Right ventricle myocardium superior (tissue), 1 donor: Measurements from ENCODE around the gene TBC1D20. TPM values are rescaled to one million over a fixed set of nuclear protein-coding genes. Genes with fewer than 3 reads are reported as not detected.
"Not testable (repeated sequence)": the region's sequence is repeated elsewhere in the genome, so short reads cannot be mapped to it uniquely, and the experiment has no call there.

Experiments
- ATAC-seq: fragments of 200-7000 bp; cut with Tn5 transposase; one replicate; pipeline ENCODE4 v1.9.1; 2020; ENCODE audit warnings: mild to moderate bottlenecking; ENCODE audit not compliant: poor library complexity
- DNase-seq: peaks from one replicate; pipeline ENCODE4 v3.0.0-alpha.2; 2020
- intact Hi-C: fragments of 100-400 bp; cut with DNase I; formaldehyde crosslinking; loops from one replicate; pipeline ENCODE4 v1.11.2; 2022
- long read RNA-seq: library from polyadenylated mRNA; unstranded; transcript quantifications from one replicate; pipeline ENCODE4 v2.0.0, GENCODE V29; 2021
- total RNA-seq: library from RNA; stranded (reverse); fragmentation: NEBNext Ultra II Directional; extraction: Animal tissue kit (Norgen Biotek cat#: 25700); gene quantifications from one replicate; pipeline ENCODE4 v1.2.1, GENCODE V29; 2021
- donor health status: DM: no; HTN: yes; CAD: no; lungs with severe emphysema.

Gene TBC1D20
- total RNA-seq: 23.1 TPM
- long read RNA-seq, full-length matches to known transcripts: 83 of 118 reads
- long read RNA-seq, partial matches to known transcripts: 15 of 118 reads
- long read RNA-seq, other reads (novel, unspliced or antisense): 20 of 118 reads

- ATAC-seq: peak; percentile 97
- intact Hi-C loops: no loop called here
Measured at GRCh38 chr20:462199-462991, at the start of gene TBC1D20. Gene TBC1D20, minus strand, starts transcription at chr20:462533. Its CDS starts 128 bp downstream, at chr20:462405.

DNA sequence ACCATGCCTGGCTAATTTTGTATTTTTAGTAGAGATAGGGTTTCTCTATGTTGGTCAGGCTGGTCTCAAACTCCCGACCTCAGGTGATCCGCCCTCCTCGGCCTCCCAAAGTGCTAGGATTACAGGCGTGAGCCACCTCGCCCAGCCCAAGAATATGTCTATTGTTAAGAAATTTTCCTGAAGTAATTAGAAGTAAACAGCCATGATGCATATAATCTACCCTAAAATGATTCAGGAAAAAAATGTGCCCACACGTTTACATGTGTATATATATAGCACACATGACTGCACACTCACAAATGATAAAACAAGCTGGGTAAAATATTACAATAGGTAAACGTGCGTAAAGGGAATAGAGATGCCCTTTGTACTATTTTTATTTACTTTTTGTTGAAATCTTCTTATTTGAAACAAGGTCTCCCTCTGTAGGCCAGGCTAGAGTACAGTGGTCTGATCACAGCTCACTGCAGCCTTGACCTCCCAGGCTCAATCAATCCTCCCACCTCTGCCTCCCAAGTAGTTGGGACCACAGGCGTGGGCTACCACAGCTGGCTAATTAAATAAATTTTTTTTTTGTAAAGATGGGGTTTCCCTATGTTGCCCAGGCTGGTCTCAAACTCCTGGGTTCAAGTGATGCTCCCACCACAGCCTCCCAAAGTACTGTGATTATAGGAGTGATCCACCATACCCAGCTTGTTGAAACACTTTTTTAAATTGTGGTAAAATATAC is 48.2 kb upstream of the TBC1D20 start:
- DNase-seq, intact Hi-C loops, ATAC-seq: not testable (repeated sequence)

More at GRCh38 chr20:462199-462991, at the start of gene TBC1D20:
- peak; percentile 90 for DNase-seq

GRCh38 chr20:508364-508787 is 46.0 kb upstream of the TBC1D20 start:
- DNase-seq, intact Hi-C loops: not testable (repeated sequence)
- peak; percentile 72 for ATAC-seq

GRCh38 chr20:507761-508332 is 45.5 kb upstream of the TBC1D20 start:
- intact Hi-C loops: no loop called here
- ATAC-seq (no peak), DNase-seq (no peak)

DNA sequence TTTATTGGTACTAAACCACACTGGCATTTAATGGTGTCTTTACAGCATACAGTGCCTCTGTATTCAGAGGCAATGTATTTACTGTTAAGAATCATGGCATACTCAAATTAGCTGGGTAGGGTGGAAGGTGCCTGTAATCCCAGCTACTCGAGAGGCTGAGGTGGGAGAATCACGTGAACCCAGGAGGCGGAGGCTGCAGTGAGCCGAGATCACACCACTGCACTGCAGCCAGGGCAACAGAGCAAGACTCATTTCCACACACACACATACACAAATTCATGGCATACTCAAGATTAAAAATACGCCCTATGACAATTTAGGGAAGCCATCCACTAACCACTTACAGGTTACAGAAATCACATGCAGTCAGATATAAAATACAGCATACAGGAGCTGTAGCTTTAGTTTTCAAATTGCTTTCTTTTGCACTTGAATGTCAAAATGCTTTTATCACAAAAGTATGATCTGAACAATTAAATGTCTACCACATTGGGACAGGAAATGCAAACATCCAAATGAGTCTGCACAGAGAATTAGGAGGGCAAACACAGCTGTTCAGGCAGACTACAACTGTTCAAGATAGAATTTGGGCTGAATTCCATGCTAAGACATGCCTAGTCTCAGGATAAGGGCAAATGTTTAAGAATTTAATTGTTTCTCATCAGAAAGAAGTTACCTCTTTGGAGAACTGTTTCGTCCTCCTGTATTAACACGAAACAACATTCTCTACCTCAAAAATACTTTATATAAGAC is 44.8 kb upstream of the TBC1D20 start:
- no peak for DNase-seq
- intact Hi-C loops: no loop called here
- no peak for ATAC-seq

GRCh38 chr20:504632-505075 is 42.3 kb upstream of the TBC1D20 start:
- no peak for DNase-seq
- intact Hi-C loops: no loop called here

DNA sequence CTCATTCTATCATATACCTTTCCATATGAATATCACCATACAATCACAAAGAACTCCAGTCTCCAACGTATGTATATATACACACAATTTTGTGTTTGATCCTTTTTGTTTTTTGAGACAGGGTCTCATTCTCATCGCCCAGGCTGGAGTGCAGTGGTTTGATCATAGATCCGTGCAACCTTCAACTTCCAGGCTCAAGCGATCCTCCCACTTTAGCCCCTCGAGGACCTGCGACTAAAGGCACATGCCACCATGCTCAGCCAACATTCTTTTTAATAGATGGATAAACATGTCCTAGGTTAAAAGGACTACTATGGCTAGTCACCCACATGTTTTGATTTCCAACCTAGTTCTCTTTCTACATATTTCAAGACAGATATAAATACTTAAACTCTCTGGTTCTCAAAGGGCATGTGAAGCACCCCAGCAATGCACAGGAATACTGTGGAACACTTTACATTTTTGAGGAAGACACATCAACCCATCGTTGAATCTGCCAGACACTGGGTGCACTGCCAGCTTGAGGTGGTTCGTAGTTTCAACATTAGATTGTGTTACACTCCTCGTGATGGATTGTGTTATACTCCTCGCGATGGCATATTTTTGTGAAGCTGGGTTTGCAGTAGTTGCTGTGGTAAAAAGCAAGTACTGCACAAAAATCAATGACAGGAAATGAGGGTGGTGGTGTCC is 40.9 kb upstream of the TBC1D20 start:
- intact Hi-C loops: no loop called here
- no peak for DNase-seq
- no peak for ATAC-seq

More at GRCh38 chr20:504632-505075, 42.3 kb upstream of the TBC1D20 start:
- no peak for ATAC-seq

DNA sequence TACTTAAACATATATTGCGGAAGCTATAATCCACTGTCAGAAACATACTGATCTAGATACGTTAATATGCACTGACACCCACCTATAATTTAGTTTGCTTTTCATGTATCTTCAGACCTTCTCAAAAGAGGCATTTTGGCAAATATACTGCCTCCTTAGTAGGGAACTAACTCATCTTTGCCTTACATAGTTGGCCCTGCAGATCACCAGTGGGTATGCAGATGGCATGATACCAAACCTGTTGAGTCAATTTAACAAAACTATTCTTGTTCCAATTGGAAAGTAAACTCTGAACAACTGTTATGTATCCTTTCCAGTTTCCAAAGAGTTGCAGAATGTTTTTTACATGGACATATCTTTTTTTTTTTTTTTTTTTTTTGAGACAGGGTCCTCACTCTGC is 35.6 kb upstream of the TBC1D20 start:
- DNase-seq: no peak
- ATAC-seq: no peak
- intact Hi-C loops: no loop called here

GRCh38 chr20:496126-496696 is 33.9 kb upstream of the TBC1D20 start:
- DNase-seq (no peak), ATAC-seq (peak; percentile 60)
- intact Hi-C loops: no loop called here

DNA sequence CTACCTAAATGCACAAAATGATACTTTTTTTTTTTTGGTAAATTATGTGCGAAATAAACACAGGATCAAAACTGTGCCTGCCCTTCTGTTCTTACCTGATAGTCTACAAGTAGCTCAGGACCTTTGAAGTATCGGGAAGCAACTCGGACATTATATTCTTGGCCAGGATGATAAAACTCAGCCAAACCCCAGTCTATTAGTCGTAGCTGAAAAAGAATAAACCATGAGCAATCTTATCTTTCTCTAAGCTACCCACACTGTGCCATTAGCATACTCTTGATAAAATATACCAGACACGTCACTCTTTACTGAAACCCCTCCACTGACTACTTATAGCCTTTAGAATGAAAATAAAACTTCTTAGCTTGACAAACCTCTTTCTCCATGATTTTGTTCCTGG is 29.8 kb upstream of the TBC1D20 start:
- intact Hi-C loops: no loop called here
- no peak for ATAC-seq

DNA sequence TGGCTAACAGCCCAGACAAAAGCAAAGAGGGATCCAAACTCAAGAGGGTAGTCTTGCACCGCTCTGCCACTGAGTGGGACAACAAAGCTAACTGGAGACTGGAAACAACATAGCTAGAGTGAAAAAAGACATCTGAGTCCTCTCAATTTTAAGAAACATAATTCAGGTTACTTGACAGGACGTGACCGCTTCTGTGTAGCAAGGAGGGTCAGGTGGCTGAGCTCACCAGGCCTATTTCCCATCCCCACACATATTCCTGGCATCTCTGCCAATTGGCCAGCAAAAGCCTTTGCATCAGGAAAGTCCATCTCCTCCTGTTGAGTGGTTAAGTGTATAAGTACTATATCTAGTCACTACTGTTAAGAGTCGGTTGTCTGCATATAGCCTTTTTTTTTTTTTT is 25.3 kb upstream of the TBC1D20 start:
- intact Hi-C loops: no loop called here
- no peak for ATAC-seq
- DNase-seq: no peak

More for the DNA sequence above, 29.8 kb upstream of the TBC1D20 start:
- DNase-seq: no peak

DNA sequence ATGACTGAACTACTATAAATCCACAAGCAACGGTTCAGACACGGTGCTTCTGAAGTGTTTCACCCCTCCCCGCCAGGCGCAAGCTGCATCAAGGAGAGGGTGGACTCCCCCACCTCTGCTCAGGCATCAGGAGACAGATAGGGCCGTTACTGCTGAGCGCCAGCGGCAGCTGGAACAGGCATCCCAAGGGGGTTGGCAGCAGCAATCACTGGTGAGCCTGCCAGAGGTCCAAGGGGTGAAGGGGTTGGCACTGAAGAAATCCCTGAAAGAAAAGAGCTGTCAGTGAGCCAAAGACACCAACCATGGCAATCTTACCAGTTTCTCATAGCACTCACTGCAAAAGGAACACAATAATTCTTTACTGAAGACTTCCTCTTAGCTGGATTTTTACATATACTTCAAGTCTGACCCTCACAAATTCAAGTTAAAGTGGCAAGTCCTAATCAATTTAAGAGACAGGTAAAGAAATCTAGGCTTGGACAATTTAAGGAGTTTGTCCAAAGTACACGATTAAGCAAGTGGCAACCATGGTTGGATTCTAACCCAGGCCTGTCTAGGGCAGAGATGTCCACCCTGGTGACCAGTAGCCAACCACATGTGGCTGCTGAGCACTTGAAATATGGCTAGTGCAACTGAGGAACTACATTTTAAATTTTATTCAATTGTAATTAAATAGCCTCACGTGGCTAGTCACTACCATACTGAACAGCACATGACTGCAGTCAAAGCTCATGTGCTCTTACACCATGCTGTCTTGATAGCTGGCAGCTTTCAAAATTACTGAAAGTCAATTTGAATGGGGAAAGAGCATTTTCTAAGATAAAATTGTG is 21.7 kb upstream of the TBC1D20 start:
- ATAC-seq (peak; percentile 95), DNase-seq (peak; percentile 74)
- intact Hi-C loops: no loop called here

- ATAC-seq: no peak
- intact Hi-C loops: no loop called here
- DNase-seq: no peak
Measured at GRCh38 chr20:481167-481566, 18.8 kb upstream of the TBC1D20 start.

DNA sequence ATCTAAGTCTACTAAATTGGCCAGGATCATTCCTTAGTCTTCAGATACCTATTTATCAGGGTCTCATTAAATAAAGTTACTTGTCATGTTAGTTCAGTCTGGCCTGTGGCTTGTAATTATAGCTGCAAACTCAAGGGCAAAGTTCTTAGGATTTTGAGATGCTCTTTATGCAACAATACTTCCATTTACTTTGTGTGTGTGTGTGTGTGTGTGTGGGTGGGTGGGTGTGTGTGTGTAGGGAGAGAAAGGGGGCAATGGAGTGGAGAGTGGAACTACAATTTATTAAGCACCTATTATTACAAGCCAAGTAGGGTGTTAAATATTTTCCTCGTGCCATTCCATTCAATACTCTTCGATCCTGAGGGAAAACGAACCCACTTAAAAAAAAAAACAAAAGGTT is 17.7 kb upstream of the TBC1D20 start:
- DNase-seq: no peak
- intact Hi-C loops: no loop called here
- ATAC-seq: no peak

- intact Hi-C loops: loop anchor here (2.0 kb wide), 1 partner anchor 125 kb away; no protein-coding TSS in a partner anchor
- no peak for ATAC-seq
- DNase-seq: no peak
Measured at GRCh38 chr20:479487-479886, 17.2 kb upstream of the TBC1D20 start.

DNA sequence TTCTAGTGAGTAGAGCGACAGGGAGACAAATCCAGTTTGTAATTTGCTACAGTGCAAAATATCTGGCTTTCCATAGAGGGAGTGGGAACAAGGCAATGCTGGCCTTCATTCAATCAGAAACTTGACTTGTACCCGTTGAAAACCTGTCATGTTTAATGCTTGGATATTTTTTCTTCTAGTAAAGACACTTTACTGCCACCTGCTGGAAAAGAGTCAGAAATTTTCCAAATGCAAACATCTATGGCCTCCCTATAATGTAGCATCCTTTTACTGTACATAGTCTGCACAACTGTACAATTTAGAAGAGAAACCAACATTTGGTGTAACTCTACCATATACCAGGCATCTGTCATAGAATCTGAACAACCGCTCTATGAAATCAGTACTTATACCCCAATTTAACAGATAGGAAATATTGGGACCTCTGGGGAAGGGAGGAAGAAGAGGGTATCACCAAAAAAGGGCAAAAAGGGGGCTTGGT is 16.7 kb upstream of the TBC1D20 start:
- intact Hi-C loops: loop anchor here (2.0 kb wide), 1 partner anchor 124 kb away; no protein-coding TSS in a partner anchor
- peak; percentile 49 for ATAC-seq
- no peak for DNase-seq
